Hepatocyte (in vitro differentiated cells): Measurements from ENCODE around the gene PHF2. TPM values are rescaled to one million over a fixed set of nuclear protein-coding genes. Genes with fewer than 3 reads are reported as not detected.

ENCODE experiments used
- DNase-seq: peaks from one replicate; pipeline ENCODE4 v3.0.0-alpha.2; 2016; ENCODE audit warnings: low spot score
- H2AFZ ChIP-seq: fragments of 200-600 bp; sonication (generic); 2 replicates; pipeline ENCODE4 v1.6.0; 2016; ENCODE audit warnings: antibody characterized with exemption, mild to moderate bottlenecking
- H3K27ac ChIP-seq: fragments of 200-600 bp; sonication (generic); 2 replicates; pipeline ENCODE4 v1.5.1; 2016; ENCODE audit warnings: mild to moderate bottlenecking
- H3K27me3 ChIP-seq: fragments of 200-600 bp; sonication (generic); 2 replicates; pipeline ENCODE4 v1.6.1; 2016
- H3K36me3 ChIP-seq: fragments of 200-600 bp; sonication (generic); replicated peaks from 2 replicates; pipeline ENCODE4 v1.5.1; 2016; ENCODE audit warnings: low read depth; ENCODE audit not compliant: insufficient read depth
- H3K4me1 ChIP-seq: fragments of 200-600 bp; sonication (generic); 2 replicates; pipeline ENCODE4 v1.5.1; 2016; ENCODE audit warnings: mild to moderate bottlenecking, moderate library complexity; ENCODE audit not compliant: insufficient read depth
- H3K4me2 ChIP-seq: fragments of 200-600 bp; sonication (generic); 2 replicates; pipeline ENCODE4 v1.6.0; 2016
- H3K4me3 ChIP-seq: fragments of 200-600 bp; sonication (generic); 2 replicates; pipeline ENCODE4 v1.5.1; 2016; ENCODE audit warnings: mild to moderate bottlenecking
- H3K79me2 ChIP-seq: fragments of 200-600 bp; sonication (generic); 2 replicates; pipeline ENCODE4 v1.6.0; 2017; ENCODE audit warnings: mild to moderate bottlenecking
- H3K9me2 ChIP-seq: fragments of 200-600 bp; sonication (generic); replicated peaks from 2 replicates; pipeline ENCODE4 v1.6.0; 2017; ENCODE audit warnings: mild to moderate bottlenecking; ENCODE audit not compliant: insufficient read depth
- H3K9me3 ChIP-seq: fragments of 200-600 bp; sonication (generic); 2 replicates; pipeline ENCODE4 v1.5.1; 2016; ENCODE audit warnings: low read depth, mild to moderate bottlenecking
- H4K20me1 ChIP-seq: fragments of 200-600 bp; sonication (generic); 2 replicates; pipeline ENCODE4 v1.6.0; 2016; ENCODE audit warnings: mild to moderate bottlenecking; ENCODE audit not compliant: insufficient read depth, poor library complexity, severe bottlenecking
- CTCF ChIP-seq: fragments of 200-600 bp; sonication (generic); IDR thresholded peaks from 2 replicates; pipeline ENCODE4 v1.5.1; 2016; ENCODE audit warnings: antibody characterized with exemption, mild to moderate bottlenecking; ENCODE audit not compliant: poor library complexity
- EZH2 ChIP-seq: fragments of 200-600 bp; sonication (generic); IDR thresholded peaks from 2 replicates; pipeline ENCODE4 v1.6.1; 2016; ENCODE audit warnings: antibody characterized with exemption, mild to moderate bottlenecking, borderline replicate concordance
- EZH2phosphoT487 ChIP-seq: fragments of 200-600 bp; sonication (generic); IDR thresholded peaks from one replicate; pipeline ENCODE4 v1.6.1; 2018; ENCODE audit warnings: antibody characterized with exemption, mild to moderate bottlenecking, low read depth, moderate library complexity; ENCODE audit not compliant: unreplicated experiment, severe bottlenecking
- WGBS: methylation state at CpG from one replicate; pipeline ENCODE4 v1.1.6; 2016; ENCODE audit warnings: low lambda C conversion rate; ENCODE audit errors: missing lambda C conversion rate; 5-methylcytosine and 5-hydroxymethylcytosine counted together
- polyA plus RNA-seq: library from polyadenylated mRNA; unstranded; fragments of >200 nt; fragmentation: Nextera tagmentation; extraction: Ambion mirVana; gene quantifications from 2 replicates; pipeline ENCODE4 v1.2.1, GENCODE V29; 2016
- total RNA-seq: library from RNA; depleted of rRNA; stranded (reverse); fragments of >200 nt; gene quantifications from 2 replicates; pipeline ENCODE4 v1.2.3, GENCODE V29; 2014

PHF2 gene
- total and polyA plus RNA-seq, 2 experiments from 2014 or later = 10.5 to 19.8 TPM

DNA sequence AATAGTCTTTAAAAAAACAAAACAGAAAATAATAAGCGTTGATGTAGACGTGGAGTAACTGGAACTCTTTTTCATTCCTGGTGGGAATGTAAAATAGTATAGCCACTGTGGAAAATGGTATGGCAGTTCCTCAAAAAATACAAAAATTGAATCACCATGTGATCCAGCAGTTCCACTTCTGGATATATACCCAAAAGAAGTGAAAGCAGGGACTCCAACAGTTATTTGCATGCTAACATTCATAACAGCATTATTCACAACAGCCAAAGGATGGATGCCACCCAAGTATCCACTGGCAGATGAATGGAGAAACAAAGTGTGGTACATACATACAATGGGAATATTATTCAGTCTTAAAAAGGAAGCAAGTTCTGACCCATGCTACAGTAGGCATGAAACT lies 4.2 kb upstream of the PHF2 start:
- Histone ChIP-seq H4K20me1 (no peaks in the 10 kb centered on the region), H3K36me3 (no peaks in the 10 kb centered on the region), H3K9me2 (no peaks in the 10 kb centered on the region), H3K4me3 (no peak overlapping the region), H3K79me2 (peaks cover 25% of the 10 kb centered on the region), H3K27ac (no peak overlapping the region), H3K27me3 (no peaks in the 10 kb centered on the region), H2AFZ (no peak overlapping the region), H3K4me2 (no peak overlapping the region), H3K4me1 (peaks cover 13% of the 10 kb centered on the region), H3K9me3 (no peaks in the 10 kb centered on the region)
- WGBS = 98% methylated on average over 2 of the region's 2 CpGs
- DNase-seq = no peak
- TF ChIP-seq CTCF (no peak), EZH2phosphoT487 (no peak), EZH2 (no peak)

- no peaks in the 10 kb centered on the region for H3K27me3 ChIP-seq
- no peak overlapping the region for H2AFZ ChIP-seq
- H3K9me3 ChIP-seq = no peaks in the 10 kb centered on the region
- peaks cover 13% of the 10 kb centered on the region for H3K4me1 ChIP-seq
- H3K79me2 ChIP-seq = peaks cover 31% of the 10 kb centered on the region
- H3K4me3 ChIP-seq = no peak overlapping the region
- no peaks in the 10 kb centered on the region for H3K9me2 ChIP-seq
- peaks cover 2% of the 10 kb centered on the region for H4K20me1 ChIP-seq
- TF ChIP-seq EZH2 (no peak), EZH2phosphoT487 (no peak), CTCF (no peak)
- 96% methylated on average over 8 of the region's 8 CpGs for WGBS
- no peak overlapping the region for H3K27ac ChIP-seq
- DNase-seq = no peak
- H3K4me2 ChIP-seq = no peak overlapping the region
- no peaks in the 10 kb centered on the region for H3K36me3 ChIP-seq
These were observed 3.5 kb upstream of the PHF2 start for GRCh38 chr9:93572636-93573515.

DNA sequence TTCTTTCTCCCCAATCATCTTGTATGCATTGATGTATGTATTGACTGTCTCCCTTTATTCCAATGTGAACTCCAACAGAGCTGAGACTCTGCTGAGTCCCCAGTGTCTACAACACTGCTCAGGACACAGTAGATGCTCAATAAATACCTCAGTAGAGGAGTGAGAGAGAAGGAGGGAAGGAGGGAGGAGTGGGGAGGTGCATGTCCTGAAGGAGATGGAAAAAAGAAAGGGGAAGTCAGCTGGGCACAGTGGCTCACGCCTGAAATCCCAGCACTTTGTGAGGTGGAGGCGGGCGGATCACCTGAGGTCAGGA lies 2.9 kb upstream of the PHF2 start:
- Histone ChIP-seq H4K20me1 (peaks cover 8% of the 10 kb centered on the region), H3K4me2 (no peak overlapping the region), H3K4me1 (peaks cover 19% of the 10 kb centered on the region), H3K36me3 (no peaks in the 10 kb centered on the region), H3K79me2 (peaks cover 37% of the 10 kb centered on the region), H2AFZ (no peak overlapping the region), H3K4me3 (no peak overlapping the region), H3K9me2 (no peaks in the 10 kb centered on the region), H3K27me3 (no peaks in the 10 kb centered on the region), H3K27ac (no peak overlapping the region), H3K9me3 (no peaks in the 10 kb centered on the region)
- TF ChIP-seq CTCF = no peak
- WGBS = 93% methylated on average over 3 of the region's 3 CpGs
- DNase-seq = no peak
